AG09309 (cell line): ENCODE measurements around the gene NOP16.

Experiments used
- DNase-seq: peaks from one replicate; pipeline ENCODE4 v3.0.0-alpha.2; 2010; ENCODE audit warnings: low read depth
- H3K4me3 ChIP-seq: 2 replicates; pipeline ENCODE4 v1.5.1; 2011; ENCODE audit warnings: mild to moderate bottlenecking, low read depth, low read length, moderate library complexity; ENCODE audit not compliant: control insufficient read depth
- CTCF ChIP-seq: IDR thresholded peaks from 2 replicates; pipeline ENCODE4 v1.5.1; 2011; ENCODE audit warnings: mild to moderate bottlenecking, low read depth, low read length, inconsistent platforms; ENCODE audit not compliant: insufficient read depth, control insufficient read depth; ENCODE audit errors: missing control alignments

NOP16 gene

GRCh38 chr5:176392526-176392925 lies 4.1 kb upstream of the NOP16 start:
- no peak for TF ChIP-seq CTCF
- H3K4me3 ChIP-seq: no peak overlapping the region

GRCh38 chr5:176391999-176392398 lies 3.6 kb upstream of the NOP16 start:
- no peak for TF ChIP-seq CTCF
- DNase-seq: no peak
- no peak overlapping the region for H3K4me3 ChIP-seq

More at GRCh38 chr5:176392526-176392925, 4.1 kb upstream of the NOP16 start:
- DNase-seq: no peak

- H3K4me3 ChIP-seq: no peak overlapping the region
- no peak for TF ChIP-seq CTCF
- no peak for DNase-seq
Measured at GRCh38 chr5:176391479-176391878, 3.1 kb upstream of the NOP16 start.

GRCh38 chr5:176389135-176390123 lies 1.0 kb upstream of the NOP16 start:
- no peak for DNase-seq
- no peak for TF ChIP-seq CTCF
- peak overlapping the region; percentile 97 for H3K4me3 ChIP-seq

- peak overlapping the region; percentile 97 for H3K4me3 ChIP-seq
- TF ChIP-seq CTCF: no peak
- DNase-seq: no peak
Measured at GRCh38 chr5:176388003-176388443, 375 bp downstream of the NOP16 start.

GRCh38 chr5:176387384-176387925 lies 943 bp downstream of the NOP16 start:
- H3K4me3 ChIP-seq: peak overlapping the region; percentile 97
- DNase-seq: no peak
- TF ChIP-seq CTCF: no peak
